T-cell (primary cell): ENCODE data around the gene SIMC1. TPM values are rescaled to one million over a fixed set of nuclear protein-coding genes. Genes with fewer than 3 reads are reported as not detected.

Experiments
- ATAC-seq, 4 experiments: fragments of 200-7000 bp in 3 of 4; fragments of 150-1000 bp in 1 of 4; cut with Tn5 transposase; replicated peaks in 1 of 4; 1 replicate in 3 of 4; 2 replicates in 1 of 4; pipeline ENCODE4 v1.10.0; 2021; ENCODE audit warnings: moderate library complexity in 3 of 4, mild to moderate bottlenecking in 2 of 4, moderate number of reproducible peaks in 1 of 4
- CTCF ChIA-PET, 2 donors: fragments of 300-600 bp; sonication (Branson Sonifier 250); formaldehyde crosslinking; loops; one replicate each; lab custom pipeline; 2022; ENCODE audit warnings: antibody characterized with exemption in 2 of 2; lab: Charles Lee
- POLR2A ChIA-PET, 2 donors: fragments of 300-600 bp; sonication (Branson Sonifier 250); formaldehyde crosslinking; loops; one replicate each; lab custom pipeline; 2022; ENCODE audit warnings: antibody characterized with exemption in 2 of 2; lab: Charles Lee
- DNase-seq, 35 experiments: peaks; one replicate each; pipeline versions ENCODE4 v3.0.0 to v3.0.0-alpha.2; 2013 to 2023
- H3K27ac ChIP-seq: one replicate; pipeline ENCODE4 v1.5.1; 2013; ENCODE audit warnings: low read length
- H3K27me3 ChIP-seq, 2 experiments: replicated peaks in 1 of 2; 1 replicate in 1 of 2; 2 replicates in 1 of 2; pipeline versions ENCODE4 v1.6.1 to v1.7.0; 2013; ENCODE audit warnings: low read length in 1 of 2, mixed read lengths in 1 of 2; ENCODE audit not compliant: control insufficient read depth in 2 of 2, insufficient read depth in 2 of 2; ENCODE audit errors: extremely low read depth in 1 of 2
- H3K36me3 ChIP-seq, 2 donors: 1 replicate in 1 of 2; 2 replicates in 1 of 2; pipeline versions ENCODE4 v1.6.1 to v1.7.0; 2013; ENCODE audit warnings: low read length in 1 of 2; ENCODE audit not compliant: control insufficient read depth in 2 of 2, insufficient read depth in 1 of 2; ENCODE audit errors: extremely low read depth in 1 of 2
- H3K4me1 ChIP-seq, 2 experiments: 1 replicate in 1 of 2; 2 replicates in 1 of 2; pipeline versions ENCODE4 v1.6.1 to v1.7.0; 2013; ENCODE audit warnings: low read length in 2 of 2, mixed read lengths in 1 of 2; ENCODE audit not compliant: insufficient read depth in 2 of 2, control insufficient read depth in 1 of 2; ENCODE audit errors: extremely low read depth in 1 of 2
- H3K4me3 ChIP-seq, 2 donors: 1 replicate in 1 of 2; 2 replicates in 1 of 2; pipeline versions ENCODE4 v1.5.1 to v1.7.0; 2013; ENCODE audit warnings: mild to moderate bottlenecking in 2 of 2, low read length in 1 of 2, moderate library complexity in 1 of 2; ENCODE audit not compliant: control insufficient read depth in 1 of 2; ENCODE audit errors: extremely low read depth in 1 of 2
- H3K9me3 ChIP-seq: 2 replicates; pipeline ENCODE4 v1.7.0; 2013
- H3K27ac Mint-ChIP-seq, 2 donors: one replicate each; pipeline ENCODE4 v1.8.0; 2020 to 2021; ENCODE audit warnings: mild to moderate bottlenecking in 2 of 2, mixed read lengths in 2 of 2
- H3K27me3 Mint-ChIP-seq, 2 donors: one replicate each; pipeline ENCODE4 v1.8.0; 2021 to 2022; ENCODE audit warnings: mixed read lengths in 2 of 2
- H3K36me3 Mint-ChIP-seq: one replicate; pipeline ENCODE4 v1.8.0; 2021; ENCODE audit warnings: mixed read lengths
- H3K4me1 Mint-ChIP-seq, 3 donors: one replicate each; pipeline ENCODE4 v1.8.0; 2020 to 2022; ENCODE audit warnings: mixed read lengths in 3 of 3, mild to moderate bottlenecking in 1 of 3
- H3K4me3 Mint-ChIP-seq, 3 donors: one replicate each; pipeline ENCODE4 v1.8.0; 2020 to 2022; ENCODE audit warnings: mild to moderate bottlenecking in 3 of 3, mixed read lengths in 3 of 3, moderate library complexity in 3 of 3
- H3K9me3 Mint-ChIP-seq, 3 donors: one replicate each; pipeline ENCODE4 v1.8.0; 2020 to 2022; ENCODE audit warnings: mixed read lengths in 3 of 3
- WGBS: methylation state at CpG from one replicate; pipeline ENCODE4 v1.1.5; 2013; ENCODE audit warnings: missing lambda C conversion rate; ENCODE audit not compliant: insufficient coverage; 5-methylcytosine and 5-hydroxymethylcytosine counted together
- total RNA-seq, 35 experiments: library from RNA in 6 of 35; stranded (reverse) in 6 of 35; fragments of 120-200 nt in 1 of 35; gene quantifications; one replicate each; pipeline versions ENCODE4 v1.2.1 to v1.2.4 and lab custom pipeline; 2013 to 2026

The SIMC1 gene
- total RNA-seq, 5 donors from 2014 or later (not counting 1 experiment from before 2014, with no cell fraction given), result 19.2 to 25.4 (median 24.1) TPM

DNA sequence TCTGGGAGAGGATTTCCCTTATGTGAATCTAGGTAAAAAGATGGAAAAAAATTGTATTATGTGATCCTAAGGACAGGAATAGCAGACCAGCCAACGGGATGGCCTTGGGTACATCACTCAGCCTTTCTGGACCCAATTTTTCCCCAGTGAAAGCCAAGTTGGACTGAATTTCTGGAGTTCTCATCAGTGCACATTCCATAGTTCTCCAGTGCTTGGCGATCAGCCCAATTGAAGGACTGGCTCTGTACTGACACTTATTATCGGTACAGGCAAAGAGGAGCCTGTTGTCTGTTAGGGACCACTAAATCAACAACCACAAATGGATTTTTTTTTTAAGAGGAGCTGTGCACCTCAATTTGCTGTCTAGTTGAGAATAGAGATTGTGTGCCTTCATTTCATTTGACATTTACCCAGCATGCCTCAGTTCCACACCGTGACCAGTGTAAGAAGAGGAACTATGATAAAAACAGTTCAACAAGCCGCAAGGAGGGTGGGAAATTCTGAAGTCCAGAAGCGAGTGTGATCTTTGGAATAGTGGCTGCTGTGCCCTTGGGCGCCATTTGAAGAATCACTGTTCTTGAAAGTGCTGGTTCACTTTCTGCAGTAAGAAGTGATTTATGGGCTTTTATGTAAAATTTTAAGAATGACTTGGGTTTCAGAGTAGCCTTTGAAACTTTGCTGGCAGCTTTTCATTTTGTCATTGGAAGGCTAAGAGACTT lies 135.0 kb downstream of the SIMC1 start:
- H3K4me1 ChIP-seq, result no peaks in the 10 kb centered on the region
- CTCF ChIA-PET, result no interaction called here
- POLR2A ChIA-PET, result no interaction called here
- peaks cover 5 to 19% of the 10 kb centered on the region in 2 donors for H3K36me3 ChIP-seq
- DNase-seq (no peak), ATAC-seq (no peak)
- Mint-ChIP-seq H3K9me3 (no peaks in the 10 kb centered on the region), H3K4me1 (no peaks in the 10 kb centered on the region), H3K4me3 (no peak overlapping the region), H3K27ac (no peak overlapping the region), H3K27me3 (no peaks in the 10 kb centered on the region), H3K36me3 (peaks cover 13% of the 10 kb centered on the region)
- no peaks in the 10 kb centered on the region for H3K27me3 ChIP-seq
- WGBS, result 94% methylated on average over 5 of the region's 7 CpGs
- no peak overlapping the region for H3K27ac ChIP-seq
- H3K4me3 ChIP-seq, result no peak overlapping the region
- no peaks in the 10 kb centered on the region for H3K9me3 ChIP-seq

DNA sequence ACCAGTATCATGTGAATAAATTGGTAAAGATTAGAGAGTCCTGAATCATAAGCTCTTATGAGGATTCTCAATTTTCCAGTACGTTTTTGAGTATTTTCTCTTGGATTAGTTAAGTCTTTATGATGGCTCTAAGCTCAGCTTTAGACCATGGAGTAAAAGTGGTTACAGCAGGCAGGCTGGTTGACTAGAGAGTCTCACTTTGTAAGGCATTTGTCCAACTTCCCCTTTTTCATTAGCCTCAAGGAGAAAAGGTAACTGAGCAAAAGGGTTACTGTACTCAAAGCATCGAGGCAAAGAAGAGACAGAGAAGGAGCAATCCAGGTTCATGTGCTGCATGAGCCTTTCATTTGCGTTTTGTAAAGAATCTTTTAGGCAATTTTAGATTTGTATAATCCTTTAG lies 141.7 kb downstream of the SIMC1 start:
- CTCF ChIA-PET, result no interaction called here
- H3K4me1 ChIP-seq, result no peaks in the 10 kb centered on the region
- WGBS, result 58% methylated on average over 2 of the region's 3 CpGs
- POLR2A ChIA-PET, result no interaction called here
- H3K4me1 Mint-ChIP-seq, result no peaks in the 10 kb centered on the region
- no peaks in the 10 kb centered on the region for H3K9me3 Mint-ChIP-seq
- no peak overlapping the region for H3K27ac ChIP-seq
- no peaks in the 10 kb centered on the region for H3K27me3 ChIP-seq
- H3K27ac Mint-ChIP-seq, result no peak overlapping the region
- peaks cover 24% of the 10 kb centered on the region for H3K36me3 Mint-ChIP-seq
- DNase-seq (no peak), ATAC-seq (no peak)
- H3K27me3 Mint-ChIP-seq, result no peaks in the 10 kb centered on the region
- no peaks in the 10 kb centered on the region for H3K9me3 ChIP-seq
- H3K4me3 ChIP-seq, result no peak overlapping the region
- H3K4me3 Mint-ChIP-seq, result no peak overlapping the region
- peaks cover 17 to 33% of the 10 kb centered on the region in 2 donors for H3K36me3 ChIP-seq

DNA sequence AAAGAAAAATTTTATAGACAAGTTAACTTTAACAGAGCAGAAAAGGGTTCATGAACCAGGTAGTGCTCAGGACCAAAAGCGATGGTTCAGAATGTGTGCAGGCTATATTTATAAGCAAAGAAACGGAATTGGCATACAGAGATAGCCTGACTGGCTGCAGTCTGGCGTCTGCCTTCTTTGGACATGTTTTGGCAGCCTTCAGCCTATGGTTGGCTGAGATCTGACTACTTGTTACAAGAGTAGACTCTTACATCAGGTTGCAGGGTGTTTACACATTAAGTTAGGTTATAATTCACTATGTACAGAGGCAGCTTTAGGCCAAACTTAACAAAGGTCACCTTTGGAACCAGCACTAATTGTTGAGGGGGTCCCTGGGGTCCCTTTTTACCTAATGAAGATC lies 143.2 kb downstream of the SIMC1 start:
- no peaks in the 10 kb centered on the region for H3K9me3 ChIP-seq
- Mint-ChIP-seq H3K27me3 (no peaks in the 10 kb centered on the region), H3K36me3 (peaks cover 34% of the 10 kb centered on the region), H3K9me3 (no peaks in the 10 kb centered on the region), H3K4me3 (no peak overlapping the region), H3K27ac (no peak overlapping the region), H3K4me1 (peaks cover 8 to 9% (median 8%) of the 10 kb centered on the region in 3 donors)
- CTCF ChIA-PET, result no interaction called here
- H3K36me3 ChIP-seq, result peaks cover 17 to 47% of the 10 kb centered on the region in 2 donors
- POLR2A ChIA-PET, result no interaction called here
- DNase-seq (no peak), ATAC-seq (no peak)
- no peaks in the 10 kb centered on the region for H3K4me1 ChIP-seq
- WGBS, result 80% methylated on average over 2 of the region's 3 CpGs
- H3K4me3 ChIP-seq, result no peak overlapping the region
- no peak overlapping the region for H3K27ac ChIP-seq
- H3K27me3 ChIP-seq, result no peaks in the 10 kb centered on the region

DNA sequence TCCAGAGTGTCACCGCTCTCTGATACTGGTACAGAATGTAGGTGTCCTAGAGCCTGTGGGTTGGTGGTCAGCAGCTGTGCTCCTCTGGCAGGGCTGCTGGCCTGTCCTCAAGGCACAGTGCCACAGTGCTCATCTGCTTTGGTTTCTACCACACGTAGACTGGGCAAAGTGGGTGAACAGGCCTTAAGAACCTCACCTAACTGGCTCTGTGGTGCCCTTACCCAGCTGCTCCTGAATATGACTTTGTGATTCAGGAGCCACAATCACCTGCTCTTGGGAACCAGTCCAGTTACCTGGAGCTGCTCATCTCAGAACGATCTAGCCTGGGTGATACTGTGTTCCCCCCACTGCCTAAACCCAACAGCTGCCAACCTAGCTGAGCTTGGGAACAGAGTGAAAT lies 143.8 kb downstream of the SIMC1 start:
- Mint-ChIP-seq H3K4me1 (peaks cover 14% of the 10 kb centered on the region in 3 donors), H3K9me3 (no peaks in the 10 kb centered on the region), H3K27me3 (no peaks in the 10 kb centered on the region), H3K4me3 (no peak overlapping the region), H3K36me3 (peaks cover 38% of the 10 kb centered on the region), H3K27ac (no peak overlapping the region)
- Histone ChIP-seq H3K36me3 (peaks cover 17 to 50% of the 10 kb centered on the region in 2 donors), H3K4me1 (peaks cover 0 to 5% of the 10 kb centered on the region in 2 experiments), H3K4me3 (no peak overlapping the region), H3K27ac (no peak overlapping the region), H3K9me3 (no peaks in the 10 kb centered on the region), H3K27me3 (no peaks in the 10 kb centered on the region)
- CTCF ChIA-PET, result no interaction called here
- POLR2A ChIA-PET, result no interaction called here
- no peak for ATAC-seq
- no peak for DNase-seq
- 100% methylated on average over 1 of the region's 3 CpGs for WGBS

DNA sequence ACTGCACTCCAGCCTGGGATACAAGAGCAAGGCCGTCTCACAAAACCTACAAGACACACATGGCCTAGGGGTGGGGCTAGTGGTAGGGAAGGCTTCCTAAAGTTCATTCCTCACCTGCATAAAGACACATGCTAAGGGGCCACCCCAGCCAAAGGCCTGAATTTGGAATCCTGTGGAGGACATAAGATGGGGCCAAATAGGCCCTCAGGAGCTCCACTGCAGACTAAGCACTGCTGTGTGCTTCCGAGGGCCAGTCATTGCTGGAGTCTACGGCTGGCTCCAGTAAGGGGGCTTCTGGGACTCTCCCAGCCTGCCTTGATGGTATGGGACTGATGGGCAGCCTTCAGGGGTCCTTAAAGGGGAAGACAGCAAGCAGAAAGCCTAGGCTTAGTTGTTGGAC lies 144.5 kb downstream of the SIMC1 start:
- Mint-ChIP-seq H3K4me3 (no peak overlapping the region), H3K27me3 (no peaks in the 10 kb centered on the region), H3K9me3 (no peaks in the 10 kb centered on the region), H3K27ac (no peak overlapping the region), H3K36me3 (peaks cover 38% of the 10 kb centered on the region), H3K4me1 (peaks cover 21 to 22% (median 21%) of the 10 kb centered on the region in 3 donors)
- ChIA-PET POLR2A (interaction anchor here in 1 of 2 donors (0.6 kb wide), 1 partner anchor 23 kb away, joined by 3 read pairs; no protein-coding TSS in a partner anchor), CTCF (no interaction called here)
- DNase-seq, result no peak
- Histone ChIP-seq H3K27me3 (no peaks in the 10 kb centered on the region), H3K9me3 (no peaks in the 10 kb centered on the region), H3K4me3 (no peak overlapping the region), H3K4me1 (peaks cover 5 to 12% of the 10 kb centered on the region in 2 experiments), H3K36me3 (peaks cover 17 to 50% of the 10 kb centered on the region in 2 donors), H3K27ac (no peak overlapping the region)
- 100% methylated on average over 1 of the region's 3 CpGs for WGBS
- no peak for ATAC-seq

DNA sequence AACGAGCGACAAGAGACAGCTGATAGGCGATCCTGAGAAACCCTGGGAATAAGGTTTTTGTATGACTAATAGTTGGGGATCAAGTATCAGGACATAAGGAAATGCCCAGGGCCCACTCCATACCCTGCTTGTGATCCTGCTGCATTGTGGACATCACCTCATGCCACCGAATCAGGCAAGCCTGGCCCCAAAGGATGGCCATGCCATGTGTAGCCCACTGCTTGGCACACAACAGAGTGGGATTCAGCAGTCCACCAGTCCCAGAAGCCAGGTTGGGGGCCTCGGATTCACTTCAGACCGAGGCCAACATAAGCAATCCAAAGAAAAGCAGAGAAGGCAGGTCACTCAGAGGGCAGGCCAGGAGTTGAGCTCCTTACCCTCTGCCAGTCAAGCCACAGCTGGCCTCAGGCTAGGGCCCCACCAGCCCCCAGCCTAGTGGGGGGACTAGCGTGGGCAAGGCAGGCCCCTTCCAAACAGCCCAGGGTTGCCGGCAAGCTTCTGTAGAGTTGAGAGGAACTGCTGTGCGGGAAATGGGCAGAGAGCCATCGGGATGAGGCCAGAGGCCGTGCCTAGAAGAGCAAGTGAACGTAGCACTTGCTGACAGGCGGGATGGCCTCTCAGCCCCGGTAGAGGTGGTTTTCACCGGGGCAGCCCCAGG lies 145.2 kb downstream of the SIMC1 start:
- Histone ChIP-seq H3K4me3 (no peak overlapping the region), H3K27me3 (no peaks in the 10 kb centered on the region), H3K27ac (no peak overlapping the region), H3K4me1 (peaks cover 10 to 19% of the 10 kb centered on the region in 2 experiments), H3K9me3 (no peaks in the 10 kb centered on the region), H3K36me3 (peaks cover 17 to 50% of the 10 kb centered on the region in 2 donors)
- peaks cover 26% of the 10 kb centered on the region in 3 donors for H3K4me1 Mint-ChIP-seq
- H3K27me3 Mint-ChIP-seq, result no peaks in the 10 kb centered on the region
- H3K9me3 Mint-ChIP-seq, result no peaks in the 10 kb centered on the region
- peaks cover 38% of the 10 kb centered on the region for H3K36me3 Mint-ChIP-seq
- DNase-seq (no peak), ATAC-seq (no peak)
- whole genome bisulfite sequencing, result 93% methylated on average over 6 of the region's 15 CpGs
- no peak overlapping the region for H3K4me3 Mint-ChIP-seq
- POLR2A ChIA-PET, result no interaction called here
- no peak overlapping the region for H3K27ac Mint-ChIP-seq
- CTCF ChIA-PET, result no interaction called here
